ENCODE results near the gene ALPG.
"Not testable (repeated sequence)": the region's sequence is repeated elsewhere in the genome, so short reads cannot be mapped to it uniquely, and the experiment has no call there.

The ALPG gene

DNA sequence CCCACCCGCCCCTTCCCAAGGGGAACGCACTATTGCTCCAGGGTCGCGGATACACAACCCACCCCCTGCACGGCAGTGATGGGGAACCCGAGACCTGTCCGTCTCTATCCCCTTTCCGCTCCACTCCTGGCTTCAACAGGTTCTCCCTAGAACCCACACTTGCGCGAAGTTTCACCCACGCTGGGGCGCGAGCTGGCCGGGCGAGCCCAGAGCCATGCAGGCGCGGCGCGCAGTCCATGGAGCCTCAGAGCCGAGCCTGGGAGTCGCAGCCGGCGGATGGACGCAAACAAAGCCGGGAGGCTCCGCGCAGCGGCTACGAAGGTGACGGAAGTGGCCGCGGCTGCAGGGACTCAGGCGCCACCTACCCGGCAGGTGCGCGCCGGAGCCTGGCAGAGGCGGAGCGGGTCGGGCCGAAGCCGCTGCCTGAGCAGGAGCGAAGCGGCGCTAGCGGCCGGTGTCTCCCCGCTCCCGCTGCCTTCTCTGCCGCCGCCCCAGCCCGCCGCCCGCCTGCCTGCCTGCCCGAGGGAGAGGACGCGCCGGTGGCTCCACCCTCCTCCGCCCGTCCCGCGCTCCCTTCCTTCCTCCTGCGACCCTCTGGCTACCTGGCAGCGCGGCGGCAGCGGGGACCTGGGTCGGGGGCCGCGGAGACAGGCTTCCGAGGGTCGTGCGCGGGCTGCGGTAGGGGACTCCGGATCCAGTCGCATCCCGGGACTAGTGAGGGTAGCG lies 14.0 kb downstream of the ALPG start:
- no peak for DNase-seq

DNA sequence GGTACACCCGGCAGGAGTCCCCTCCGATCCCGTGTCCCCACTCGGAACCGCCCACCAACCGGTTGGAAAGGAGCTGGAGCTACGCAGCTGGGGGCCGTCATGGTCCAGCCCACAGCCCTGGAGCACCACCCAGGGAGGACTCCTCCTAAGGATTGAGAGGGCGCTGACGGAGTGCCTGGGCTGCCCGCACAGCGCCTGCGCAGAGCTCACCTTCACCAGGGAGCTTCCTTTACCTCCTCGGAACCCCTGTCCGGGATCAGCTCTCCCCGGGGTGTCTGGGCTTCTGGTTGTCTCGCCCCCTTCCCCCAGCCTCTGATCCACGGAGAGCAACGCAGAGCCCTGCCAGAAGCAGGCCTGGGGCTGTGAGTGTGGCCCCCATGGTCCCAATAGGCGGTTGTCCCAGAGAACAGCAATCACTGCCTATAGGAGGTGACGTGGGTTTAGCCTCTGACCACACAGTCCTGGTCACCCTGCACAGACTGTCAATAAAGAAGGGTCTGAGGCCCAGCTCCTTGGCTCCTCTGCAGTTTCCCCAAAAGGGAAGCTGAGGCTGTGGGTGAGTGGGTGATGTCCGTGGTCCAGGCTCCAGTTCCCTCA lies 14.6 kb downstream of the ALPG start:
- no peak for DNase-seq

DNA sequence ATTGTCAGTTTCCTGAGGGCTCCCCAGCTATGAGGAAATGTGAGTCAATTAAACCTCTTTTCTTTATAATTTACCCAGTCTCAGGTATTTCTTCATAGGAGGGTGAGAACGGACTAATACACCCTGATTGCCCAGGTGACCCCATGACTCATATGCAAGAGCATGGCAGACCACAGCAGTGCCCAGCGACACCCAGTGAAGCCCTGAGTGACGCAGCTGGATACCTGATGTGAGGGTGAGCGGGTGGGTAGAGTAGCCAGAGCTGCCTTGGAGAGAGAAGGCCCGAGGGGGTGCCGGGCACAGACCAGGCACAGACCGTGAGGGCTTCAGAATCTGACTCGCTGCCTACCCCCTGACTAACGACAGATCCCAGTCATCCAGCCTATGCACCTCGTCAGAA lies 15.4 kb downstream of the ALPG start:
- DNase-seq = no peak

DNA sequence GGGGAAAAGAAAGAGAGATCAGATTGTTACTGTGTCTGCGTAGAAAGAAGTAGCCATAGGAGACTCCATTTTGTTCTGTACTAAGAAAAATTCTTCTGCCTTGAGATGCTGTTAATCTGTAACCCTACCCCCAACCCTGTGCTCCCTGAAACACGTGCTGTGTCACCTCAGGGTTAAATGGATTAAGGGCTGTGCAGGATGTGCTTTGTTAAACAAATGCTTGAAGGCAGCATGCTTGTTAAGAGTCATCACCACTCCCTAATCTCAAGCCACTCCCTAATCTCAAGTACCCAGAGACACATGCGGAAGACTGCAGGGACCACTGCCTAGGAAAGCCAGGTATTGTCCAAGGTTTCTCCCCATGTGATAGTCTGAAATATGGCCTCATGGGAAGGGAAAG lies 16.4 kb downstream of the ALPG start:
- DNase-seq = not testable (repeated sequence)

DNA sequence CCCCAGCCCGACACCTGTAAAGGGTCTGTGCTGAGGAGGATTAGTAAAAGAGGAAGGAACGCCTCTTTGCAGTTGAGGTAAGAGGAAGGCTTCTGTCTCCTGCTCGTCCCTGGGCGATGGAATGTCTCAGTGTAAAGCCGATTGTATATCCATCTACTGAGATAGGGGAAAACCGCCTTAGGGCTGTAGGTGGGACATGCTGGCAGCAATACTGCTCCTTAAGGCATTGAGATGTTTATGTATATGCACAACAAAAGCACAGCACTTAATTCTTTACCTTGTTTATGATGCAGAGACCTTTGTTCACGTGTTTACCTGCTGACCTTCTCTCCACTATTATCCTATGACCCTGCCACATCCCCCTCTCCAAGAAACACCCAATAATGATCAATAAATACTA lies 16.8 kb downstream of the ALPG start:
- DNase-seq = not testable (repeated sequence)

DNA sequence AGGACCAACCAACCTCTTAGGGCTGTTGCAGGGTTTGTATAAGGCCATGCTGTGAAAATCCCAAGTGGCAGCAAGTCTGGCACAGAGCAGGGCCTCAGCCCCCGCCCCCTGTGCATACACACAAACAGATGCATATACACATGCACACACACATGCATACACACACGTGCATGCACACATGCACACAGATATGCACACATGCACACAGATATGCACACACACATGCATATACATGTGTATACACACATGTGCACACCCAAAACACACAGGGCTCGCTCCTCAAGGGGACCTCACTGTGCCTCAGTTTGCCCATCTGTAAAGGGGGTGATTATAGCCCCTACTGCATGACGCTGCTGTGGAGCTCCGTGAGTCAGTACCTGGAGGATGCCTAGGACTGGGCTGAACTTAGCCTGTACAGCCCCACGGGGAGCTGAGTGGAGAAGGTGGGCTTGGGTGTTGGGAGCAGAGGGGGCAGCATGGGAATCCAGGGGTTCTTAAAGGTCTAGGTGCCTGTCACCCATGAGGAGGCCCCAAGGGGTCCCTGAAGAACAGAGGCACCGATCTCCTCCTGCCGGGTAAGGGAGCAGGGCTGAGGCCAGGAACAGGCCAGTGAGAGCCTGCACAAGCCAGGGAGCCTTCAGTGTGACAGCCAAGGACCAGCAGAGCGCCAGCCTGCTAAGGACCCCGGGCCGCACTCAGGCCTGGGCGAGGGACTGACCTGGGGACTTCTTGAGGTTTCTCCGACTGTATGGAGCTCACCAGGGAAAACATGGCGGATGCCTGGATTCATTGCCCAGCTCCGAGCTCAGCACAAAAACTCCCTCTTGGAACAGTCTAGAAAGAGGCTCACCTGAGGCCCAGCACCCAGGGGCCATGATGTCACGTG lies 25.3 kb downstream of the ALPG start:
- no peak for DNase-seq

DNA sequence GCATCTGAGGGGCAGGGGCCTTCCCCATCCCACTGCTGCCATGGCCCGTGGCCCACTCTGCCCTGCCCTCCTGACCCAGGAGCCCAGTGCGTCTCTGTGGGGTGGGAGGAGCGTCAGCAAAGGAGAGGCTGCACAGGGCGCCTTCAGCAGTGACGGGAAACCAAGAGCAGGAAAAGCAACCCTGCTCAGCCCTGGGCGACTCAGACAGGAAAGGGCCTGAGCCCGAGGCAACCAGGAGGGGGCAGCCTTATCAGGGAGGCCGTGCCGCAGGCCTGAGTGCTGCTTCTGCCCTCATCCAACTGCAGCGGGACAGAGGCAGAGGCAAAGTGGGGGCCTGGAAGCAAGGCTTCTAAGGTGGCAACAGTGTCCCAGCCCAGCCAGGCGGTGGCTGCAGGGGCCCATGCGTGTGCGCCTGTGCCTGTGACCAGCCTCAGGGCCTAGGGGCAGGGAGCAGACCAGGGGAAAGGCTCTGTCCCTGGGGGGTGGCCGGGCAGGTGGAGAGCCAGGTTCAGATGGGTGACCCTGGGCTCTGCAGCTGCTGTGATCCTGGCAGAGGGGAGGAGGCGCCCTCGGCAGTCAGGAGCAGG lies 26.0 kb downstream of the ALPG start:
- DNase-seq = no peak

DNA sequence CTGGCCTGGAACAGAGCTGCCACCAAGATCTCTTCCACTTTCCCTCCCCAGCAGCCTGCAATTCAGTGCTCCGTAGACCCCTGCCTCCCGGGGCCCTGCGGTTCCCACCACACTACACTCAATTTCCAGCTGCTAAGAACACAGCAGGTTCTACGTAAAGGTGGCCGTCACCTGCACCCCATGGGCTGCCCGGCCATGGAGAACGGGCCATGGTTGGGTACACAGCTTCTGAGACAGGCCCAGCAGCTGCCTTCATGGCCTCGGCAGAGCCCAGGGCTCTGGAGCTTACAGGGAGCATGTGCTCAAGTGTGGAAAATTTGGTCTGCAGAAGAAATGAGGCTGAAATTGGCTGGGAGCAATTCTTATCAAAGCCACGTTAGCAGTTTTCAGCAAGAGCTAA lies 27.0 kb downstream of the ALPG start:
- DNase-seq = not testable (repeated sequence)

DNA sequence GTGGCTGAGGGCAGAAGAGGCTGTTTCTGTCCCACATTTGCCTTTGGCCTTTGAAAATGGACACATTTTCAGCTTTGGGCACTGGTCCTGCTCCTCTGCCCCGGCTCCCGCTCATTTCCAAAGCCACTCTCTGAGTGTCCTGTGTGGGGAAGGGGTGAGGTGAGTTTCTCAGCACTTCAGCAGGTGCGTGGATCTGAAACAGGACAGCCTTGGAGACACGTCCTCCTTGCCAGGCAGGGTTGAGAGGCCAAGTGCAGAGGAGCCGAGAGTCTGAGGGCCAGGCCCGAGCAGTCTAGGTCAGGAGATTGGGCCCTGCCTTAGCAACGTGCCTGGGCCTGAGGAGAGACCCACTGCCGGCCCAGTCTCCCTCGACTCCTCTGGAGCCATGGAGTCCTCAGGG lies 27.4 kb downstream of the ALPG start:
- DNase-seq = no peak

DNA sequence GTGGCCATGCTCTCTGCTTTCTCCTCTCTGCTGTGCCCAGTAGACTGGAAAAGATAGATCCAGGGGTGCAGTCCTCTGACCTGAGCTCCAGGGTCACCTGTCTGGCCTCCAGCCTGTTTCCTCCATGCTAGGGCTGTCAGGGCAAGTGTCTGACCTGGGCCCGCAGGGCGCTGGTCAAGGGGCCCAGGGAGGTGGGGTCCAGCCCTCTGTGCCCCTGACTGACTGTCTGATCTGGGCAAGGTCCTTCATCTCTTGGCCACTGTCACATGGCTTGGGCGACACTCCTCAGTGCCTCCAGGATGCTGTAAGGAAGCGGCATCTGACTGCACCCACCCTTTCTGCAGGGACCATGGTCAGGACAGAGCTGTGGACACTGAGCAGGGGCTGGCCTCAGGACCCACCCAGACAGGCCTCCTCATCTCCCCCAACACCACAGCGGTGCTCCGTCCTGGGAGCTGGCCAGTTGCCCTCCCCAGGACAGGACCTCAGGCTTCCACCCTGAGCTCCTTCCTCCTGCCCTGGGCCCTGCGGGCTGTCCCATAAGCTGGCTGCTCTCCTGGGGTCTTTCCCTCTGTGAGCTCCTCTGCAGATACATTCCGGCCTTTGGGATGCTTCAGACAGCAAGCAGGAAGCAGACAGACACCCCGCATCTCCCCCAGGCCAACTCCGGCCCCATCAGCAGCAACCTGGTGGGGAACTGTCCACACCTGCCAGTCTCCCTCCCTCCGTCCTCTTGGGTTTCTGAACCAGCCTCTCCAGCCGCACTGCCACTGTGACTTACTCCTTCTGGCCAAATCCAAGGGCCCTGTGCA lies 28.1 kb downstream of the ALPG start:
- no peak for DNase-seq

DNA sequence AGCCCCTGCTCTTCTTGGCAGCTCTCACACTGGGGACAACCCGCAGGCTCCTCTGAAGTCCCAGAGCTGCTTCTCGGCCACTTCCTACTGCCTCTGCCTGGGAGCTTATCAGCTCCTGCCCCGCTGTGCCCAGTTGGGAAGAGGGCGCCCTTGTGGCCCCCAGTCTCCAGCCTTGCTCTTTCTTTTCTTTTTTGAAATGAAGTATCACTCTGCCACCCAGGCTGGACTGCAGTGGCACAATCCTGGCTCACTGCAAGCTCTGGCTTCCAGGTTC lies 28.7 kb downstream of the ALPG start:
- DNase-seq = no peak

DNA sequence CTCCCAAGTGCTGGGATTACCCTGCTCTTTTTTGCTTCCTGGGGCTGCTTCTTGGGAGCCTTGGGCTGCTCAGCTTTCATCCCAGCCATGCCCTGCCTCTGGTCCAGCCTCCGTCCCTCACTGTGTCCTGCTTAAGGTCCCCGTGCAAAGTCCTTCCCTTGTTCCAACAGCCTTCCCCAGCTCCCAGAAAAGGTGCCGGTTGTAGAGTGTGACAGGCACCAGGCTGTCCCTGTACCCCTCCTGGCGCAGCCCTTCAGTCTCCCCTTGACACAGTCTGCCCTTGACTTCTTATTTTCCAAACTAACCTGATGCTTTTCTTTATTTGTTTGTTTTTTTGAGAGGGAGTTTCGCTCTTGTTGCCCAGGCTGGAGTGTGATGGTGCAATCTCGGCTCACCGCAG lies 29.2 kb downstream of the ALPG start:
- no peak for DNase-seq

DNA sequence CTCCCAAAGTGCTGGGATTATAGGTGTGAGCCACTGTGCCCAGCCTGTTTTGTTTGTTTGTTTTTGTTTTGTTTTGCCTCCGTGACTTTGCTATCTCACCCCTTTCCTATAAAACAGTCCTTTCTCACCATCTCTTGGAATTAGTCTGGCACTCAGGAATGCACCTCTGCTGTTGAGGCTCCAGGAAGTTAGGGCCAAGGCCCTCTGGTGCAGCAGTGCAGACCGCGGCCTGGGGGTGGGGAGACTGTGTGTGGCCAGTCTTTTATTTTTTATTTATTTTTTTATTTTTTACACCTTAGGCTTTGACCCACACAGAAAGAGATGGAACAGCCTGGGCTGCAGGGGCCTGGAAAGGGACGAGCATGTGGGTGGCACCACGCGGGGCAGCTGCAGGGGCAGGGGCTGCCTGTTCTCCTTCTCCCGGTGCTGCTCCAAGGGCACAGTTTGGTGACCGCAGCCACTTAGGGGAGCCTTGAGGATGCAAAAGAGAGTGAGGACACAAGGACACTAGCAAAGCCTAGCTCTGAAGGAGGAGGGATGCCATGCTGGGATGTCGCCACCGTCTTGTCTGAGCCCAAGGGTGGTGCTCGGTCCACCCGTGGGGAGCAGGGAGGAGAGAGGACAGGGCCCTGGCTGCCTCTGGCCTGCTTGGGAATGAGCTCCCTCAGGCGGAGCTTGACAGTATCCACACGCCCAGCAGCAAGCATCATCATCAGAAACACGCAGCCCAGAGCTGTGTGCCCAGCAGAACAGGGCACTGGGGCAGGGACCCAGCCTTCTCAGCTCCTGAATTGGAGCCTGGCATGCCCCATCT lies 29.9 kb downstream of the ALPG start:
- no peak for DNase-seq

DNA sequence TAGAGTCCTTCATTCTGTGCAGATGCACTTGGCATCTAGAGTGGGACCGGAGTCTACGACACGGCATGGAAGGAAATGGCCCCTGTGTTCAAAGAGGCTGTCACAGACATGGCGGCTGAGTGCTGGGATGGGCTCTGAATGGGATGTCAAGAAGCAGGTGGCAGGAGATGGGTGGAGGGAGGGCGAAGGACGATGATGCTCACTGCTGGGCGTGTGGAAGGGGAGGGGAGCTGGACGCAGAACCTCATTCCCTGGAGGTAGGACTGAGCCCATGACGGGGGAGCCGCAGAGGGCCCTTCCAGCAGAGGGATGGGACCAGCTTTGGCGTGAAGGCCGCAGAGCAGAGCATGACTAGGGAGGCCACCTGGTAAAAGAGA lies 30.5 kb downstream of the ALPG start:
- no peak for DNase-seq

DNA sequence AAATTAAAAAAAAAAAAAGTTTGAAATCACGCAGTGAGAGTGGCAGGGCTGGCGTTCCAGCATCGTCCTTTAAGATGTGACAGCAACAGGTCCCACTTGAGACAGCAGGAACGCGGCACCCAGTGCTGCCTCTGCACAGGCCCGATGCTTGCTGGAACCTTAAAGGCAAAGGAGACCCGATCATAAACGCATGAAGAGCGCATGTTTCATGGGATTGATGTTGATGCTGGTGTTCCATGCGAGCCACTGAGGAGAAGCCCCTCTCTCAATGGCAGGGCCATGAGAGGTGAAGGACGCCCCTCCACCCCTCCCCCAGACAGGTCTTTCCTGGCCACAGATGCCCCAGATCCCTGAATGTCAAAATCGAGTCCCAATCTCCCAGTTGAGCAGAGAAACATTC lies 31.4 kb downstream of the ALPG start:
- no peak for DNase-seq

DNA sequence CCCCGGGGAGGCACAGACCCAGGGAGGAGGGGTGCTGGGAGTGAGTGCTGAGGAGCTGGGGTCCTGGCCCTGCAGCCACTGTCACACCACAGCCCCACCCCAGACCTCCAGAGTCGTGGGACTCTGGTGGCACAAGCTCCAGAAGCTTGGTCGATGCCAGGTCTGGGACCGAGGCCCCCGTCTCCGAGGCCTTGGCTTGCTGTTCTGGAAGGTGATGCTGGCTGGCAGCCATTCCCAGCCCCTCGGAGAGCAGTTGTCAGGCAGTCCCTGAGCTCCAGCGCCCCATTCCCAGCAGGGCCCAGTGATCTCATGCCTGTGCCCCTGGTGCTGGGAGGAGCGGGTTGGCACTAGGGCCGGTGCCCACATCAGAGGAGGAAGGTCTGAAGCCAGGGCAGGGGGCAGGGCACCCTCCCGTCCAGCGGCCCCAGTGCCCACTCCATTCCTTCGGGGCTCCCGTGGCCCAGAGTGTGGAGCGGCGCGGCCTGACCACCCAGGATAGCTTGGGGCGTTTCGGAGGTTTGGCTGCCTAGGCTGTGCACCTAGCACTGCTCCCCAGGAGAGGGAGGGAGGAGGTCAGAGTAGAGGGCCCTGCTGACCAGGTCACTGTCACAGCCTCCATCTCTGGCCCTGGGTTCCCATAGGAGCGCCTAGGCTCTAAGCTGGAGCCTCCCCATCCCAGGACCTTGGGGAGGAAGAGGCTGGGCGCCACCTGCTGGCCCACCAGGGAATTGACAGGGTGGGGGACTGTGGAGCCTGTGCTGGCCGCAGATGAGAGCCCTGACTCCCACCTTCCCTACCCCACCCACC lies 32.5 kb downstream of the ALPG start:
- no peak for DNase-seq

DNA sequence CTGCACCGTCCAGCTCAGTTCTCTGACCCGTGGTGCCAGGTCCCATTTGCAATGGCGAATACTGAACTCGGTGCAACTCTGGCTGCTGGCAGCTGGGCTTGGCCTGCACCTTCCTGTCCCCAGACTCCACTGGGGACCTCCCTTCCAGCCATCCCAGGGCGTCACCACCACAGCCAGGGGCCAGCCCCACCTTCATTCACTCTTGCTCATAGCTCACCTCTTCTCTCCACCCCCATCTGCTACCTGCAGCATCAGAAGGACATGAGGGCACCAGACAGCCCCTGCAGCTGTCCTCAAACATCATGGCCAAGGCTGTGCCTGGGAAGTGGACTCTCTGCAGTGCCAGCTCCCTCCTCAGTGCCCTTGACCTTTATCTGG lies 33.1 kb downstream of the ALPG start:
- DNase-seq = no peak

DNA sequence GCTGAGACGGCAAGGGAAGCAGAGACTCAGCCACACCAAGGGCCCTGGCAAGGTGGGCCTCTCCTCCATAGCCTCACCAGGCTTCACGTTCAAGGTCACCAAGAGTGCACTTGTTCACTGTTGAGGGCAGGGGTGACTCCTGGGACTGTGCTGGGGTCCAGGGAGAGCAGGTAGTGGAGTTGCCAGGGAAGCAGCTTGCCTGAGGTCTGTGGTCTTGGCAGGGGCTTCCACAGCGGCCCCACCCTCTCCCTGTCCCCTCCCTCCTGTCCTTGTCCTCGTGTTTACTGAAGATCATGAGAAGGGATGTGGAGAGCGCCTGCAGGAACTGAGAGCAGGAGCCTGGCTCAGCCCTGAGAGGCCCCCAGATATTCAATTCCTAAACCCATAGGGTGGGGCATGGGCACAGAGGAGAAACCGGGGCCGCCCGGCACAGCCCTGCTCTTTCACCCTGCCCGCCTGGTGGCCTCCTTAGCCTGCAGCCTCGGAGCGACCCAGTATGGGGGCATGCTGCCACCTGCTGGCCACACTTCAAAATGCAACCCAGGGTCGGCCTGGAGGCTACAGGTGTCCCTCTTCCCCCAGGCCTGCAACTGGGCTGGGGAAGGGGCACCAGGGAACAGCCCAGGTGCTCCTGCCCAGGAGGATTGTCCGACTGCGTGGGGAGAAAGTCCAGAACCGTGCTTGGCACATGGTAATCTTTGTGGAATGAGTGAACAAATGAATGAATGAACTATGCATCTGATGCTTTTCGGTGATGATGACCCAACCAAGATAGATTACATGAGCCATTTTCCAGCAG lies 33.8 kb downstream of the ALPG start:
- peak; percentile 71 for DNase-seq

DNA sequence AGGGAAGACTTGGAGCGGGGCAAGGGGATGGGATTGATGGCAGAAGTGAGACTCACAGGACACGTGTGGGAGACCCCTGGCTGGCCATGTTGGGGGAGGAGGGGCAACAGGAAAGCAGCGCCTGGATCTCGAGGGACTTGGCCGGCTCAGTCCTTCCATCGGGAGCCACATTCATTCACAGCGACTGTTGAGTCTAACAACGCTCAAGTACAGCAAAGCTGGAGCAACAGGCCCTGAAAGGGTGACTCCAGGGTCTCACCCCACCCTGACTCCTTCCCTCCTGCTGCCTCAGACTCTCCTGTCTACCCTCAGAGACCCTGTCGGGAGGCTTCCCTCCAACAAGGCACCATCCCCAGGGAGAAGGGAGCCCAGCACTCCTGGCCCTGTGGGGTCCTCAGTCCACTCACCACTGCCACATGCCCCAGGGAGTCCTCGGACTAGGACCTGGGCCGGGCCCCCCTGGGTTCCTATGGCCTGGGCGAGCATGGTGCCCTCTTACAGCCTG lies 34.6 kb downstream of the ALPG start:
- no peak for DNase-seq

DNA sequence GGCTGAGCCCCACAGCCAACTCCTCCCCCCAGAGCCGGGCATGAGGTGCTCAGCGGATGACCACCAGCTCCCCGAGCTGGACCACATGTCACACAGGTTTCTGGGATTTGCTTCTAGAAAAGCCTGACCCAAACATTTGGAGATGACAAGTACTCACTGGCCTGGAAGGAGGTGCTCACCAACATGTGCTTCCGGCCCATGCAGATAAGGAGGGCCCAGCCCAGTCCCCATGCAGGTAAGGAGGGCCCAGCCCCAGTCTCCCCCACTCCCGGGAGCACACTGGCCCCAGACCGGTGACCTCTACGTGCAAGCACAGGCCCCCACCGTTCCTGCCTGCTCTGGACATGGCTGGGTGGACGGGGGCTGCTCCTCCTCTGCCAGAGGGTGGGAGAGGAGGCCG lies 35.3 kb downstream of the ALPG start:
- DNase-seq = not testable (repeated sequence)

Measured in inflammatory macrophage treated with lipopolysaccharide for 4 hours (primary cell).